Neuronal stem cell (in vitro differentiated cells): ENCODE results near the gene PRR3.
"Not testable (repeated sequence)": the region's sequence is repeated elsewhere in the genome, so short reads cannot be mapped to it uniquely, and the experiment has no call there.

Experiments used
- DNase-seq: peaks from one replicate; pipeline ENCODE4 v3.0.0-alpha.2; 2013; ENCODE audit warnings: low spot score
- H2AFZ ChIP-seq: one replicate; pipeline ENCODE4 v1.6.1; 2013; ENCODE audit warnings: mild to moderate bottlenecking, low read length, inconsistent platforms
- H2AK5ac ChIP-seq: 2 replicates; pipeline ENCODE4 v1.6.1; 2013; ENCODE audit warnings: low read depth, mild to moderate bottlenecking, inconsistent platforms, low read length, moderate library complexity, mixed read lengths
- H2BK120ac ChIP-seq: 2 replicates; pipeline ENCODE4 v1.6.1; 2013; ENCODE audit warnings: low read depth, mild to moderate bottlenecking, inconsistent platforms, low read length, moderate library complexity, mixed read lengths
- H2BK12ac ChIP-seq: one replicate; pipeline ENCODE4 v1.6.1; 2013; ENCODE audit warnings: low read length, inconsistent platforms
- H2BK15ac ChIP-seq: 2 replicates; pipeline ENCODE4 v1.6.1; 2013; ENCODE audit warnings: mild to moderate bottlenecking, low read length, inconsistent platforms, mixed read lengths
- H2BK5ac ChIP-seq: one replicate; pipeline ENCODE4 v1.6.1; 2013; ENCODE audit warnings: inconsistent platforms, mild to moderate bottlenecking, low read length, moderate library complexity
- H3K14ac ChIP-seq: one replicate; pipeline ENCODE4 v1.6.1; 2013; ENCODE audit warnings: low read length, inconsistent platforms
- H3K18ac ChIP-seq: 2 replicates; pipeline ENCODE4 v1.6.1; 2013; ENCODE audit warnings: low read length, inconsistent platforms
- H3K23ac ChIP-seq: 2 replicates; pipeline ENCODE4 v1.6.1; 2013; ENCODE audit warnings: low read depth, mild to moderate bottlenecking, mixed read lengths, low read length, inconsistent platforms; ENCODE audit not compliant: poor library complexity
- H3K27ac ChIP-seq: replicated peaks from 3 replicates; pipeline ENCODE4 v1.5.1; 2013; ENCODE audit warnings: low read length, inconsistent platforms
- H3K27me3 ChIP-seq, 3 experiments: 2 replicates each; pipeline ENCODE4 v1.6.1; 2013; ENCODE audit warnings: low read length in 3 of 3, mild to moderate bottlenecking in 2 of 3, inconsistent platforms in 1 of 3, low read depth in 1 of 3, mixed read lengths in 1 of 3, moderate library complexity in 1 of 3; ENCODE audit not compliant: control insufficient read depth in 3 of 3, insufficient read depth in 3 of 3
- H3K36me3 ChIP-seq, 2 donors: replicated peaks in 1 of 2; 2 replicates each; pipeline ENCODE4 v1.6.1; 2013; ENCODE audit warnings: low read length in 2 of 2; ENCODE audit not compliant: control insufficient read depth in 2 of 2, insufficient read depth in 2 of 2
- H3K4ac ChIP-seq: 2 replicates; pipeline ENCODE4 v1.6.1; 2013; ENCODE audit warnings: inconsistent platforms, mild to moderate bottlenecking, low read length, moderate library complexity
- H3K4me1 ChIP-seq, 2 donors: 1 replicate in 1 of 2; 2 replicates in 1 of 2; pipeline ENCODE4 v1.6.1; 2013; ENCODE audit warnings: low read length in 2 of 2, low read depth in 1 of 2; ENCODE audit not compliant: control insufficient read depth in 2 of 2, insufficient read depth in 1 of 2
- H3K4me2 ChIP-seq: one replicate; pipeline ENCODE4 v1.6.1; 2013; ENCODE audit warnings: mild to moderate bottlenecking, low read length, inconsistent platforms; ENCODE audit not compliant: insufficient read depth, poor library complexity, severe bottlenecking
- H3K4me3 ChIP-seq, 2 donors: 2 replicates each; pipeline ENCODE4 v1.5.1; 2013; ENCODE audit warnings: low read length in 2 of 2, mild to moderate bottlenecking in 2 of 2, inconsistent platforms in 1 of 2, moderate library complexity in 1 of 2
- H3K79me1 ChIP-seq: one replicate; pipeline ENCODE4 v1.6.1; 2013; ENCODE audit warnings: low read depth, mild to moderate bottlenecking, inconsistent platforms, low read length, moderate library complexity
- H3K9ac ChIP-seq: one replicate; pipeline ENCODE4 v1.6.1; 2013; ENCODE audit warnings: mild to moderate bottlenecking, low read depth, low read length, inconsistent platforms; ENCODE audit not compliant: poor library complexity
- H3K9me3 ChIP-seq, 2 donors: replicated peaks in 1 of 2; 2 replicates each; pipeline versions ENCODE3 to v1.6.1; 2013; ENCODE audit warnings: low read length in 2 of 2, mild to moderate bottlenecking in 2 of 2, inconsistent platforms in 1 of 2, low read depth in 1 of 2, mixed read lengths in 1 of 2, moderate library complexity in 1 of 2; ENCODE audit not compliant: control insufficient read depth in 2 of 2, insufficient read depth in 1 of 2
- H4K8ac ChIP-seq: one replicate; pipeline ENCODE4 v1.6.1; 2013; ENCODE audit warnings: low read depth, mild to moderate bottlenecking, inconsistent platforms, low read length, moderate library complexity
- H4K91ac ChIP-seq: one replicate; pipeline ENCODE4 v1.6.1; 2013; ENCODE audit warnings: low read length, low read depth, mild to moderate bottlenecking, inconsistent platforms; ENCODE audit not compliant: poor library complexity
- WGBS, 2 donors: extraction: QIAGEN DNeasy Blood & Tissue Kit; methylation state at CpG; one replicate each; pipeline ENCODE4 v1.1.7; 2013; ENCODE audit warnings: missing lambda C conversion rate in 2 of 2, mixed read lengths in 1 of 2; ENCODE audit not compliant: insufficient read length in 2 of 2, insufficient replicate concordance in 1 of 2; ENCODE audit errors: extremely low coverage in 2 of 2; 5-methylcytosine and 5-hydroxymethylcytosine counted together

Gene PRR3

GRCh38 chr6:30520522-30520921, 36.6 kb upstream of the PRR3 start:
- Histone ChIP-seq H3K9me3 (peaks cover 0 to 7% of the 10 kb centered on the region in 2 donors), H3K14ac (no peak overlapping the region), H3K27ac (no peak overlapping the region), H2BK5ac (no peak overlapping the region), H4K91ac (no peak overlapping the region), H2AK5ac (no peak overlapping the region), H3K4me3 (no peak overlapping the region), H2BK15ac (peak overlapping the region; percentile 67), H3K23ac (no peak overlapping the region), H3K4me2 (no peak overlapping the region), H2BK120ac (no peak overlapping the region), H2AFZ (peak overlapping the region; percentile 22), H2BK12ac (no peak overlapping the region), H3K4me1 (peaks cover 0 to 1% of the 10 kb centered on the region in 2 donors), H3K9ac (no peak overlapping the region), H4K8ac (no peak overlapping the region), H3K27me3 (no peaks in the 10 kb centered on the region), H3K36me3 (no peaks in the 10 kb centered on the region), H3K79me1 (no peaks in the 10 kb centered on the region), H3K4ac (no peak overlapping the region), H3K18ac (no peak overlapping the region)
- no CpG with 5 or more reads among the region's 6 CpGs for WGBS, 2 donors
- no peak for DNase-seq

- DNase-seq, H3K9ac ChIP-seq, H2BK5ac ChIP-seq, H3K36me3 ChIP-seq, H3K4me2 ChIP-seq, H3K9me3 ChIP-seq, H4K91ac ChIP-seq, H3K18ac ChIP-seq, H3K14ac ChIP-seq, H3K4me3 ChIP-seq, H3K79me1 ChIP-seq, H3K27ac ChIP-seq, H2AFZ ChIP-seq, H3K4ac ChIP-seq, H2BK15ac ChIP-seq, H3K4me1 ChIP-seq, H4K8ac ChIP-seq, H2BK12ac ChIP-seq, H3K27me3 ChIP-seq, H2AK5ac ChIP-seq, H3K23ac ChIP-seq, H2BK120ac ChIP-seq: not testable (repeated sequence)
- WGBS, 2 donors, result no CpG with 5 or more reads among the region's 7 CpGs
Observed at GRCh38 chr6:30521082-30521481, 36.0 kb upstream of the PRR3 start.

DNA sequence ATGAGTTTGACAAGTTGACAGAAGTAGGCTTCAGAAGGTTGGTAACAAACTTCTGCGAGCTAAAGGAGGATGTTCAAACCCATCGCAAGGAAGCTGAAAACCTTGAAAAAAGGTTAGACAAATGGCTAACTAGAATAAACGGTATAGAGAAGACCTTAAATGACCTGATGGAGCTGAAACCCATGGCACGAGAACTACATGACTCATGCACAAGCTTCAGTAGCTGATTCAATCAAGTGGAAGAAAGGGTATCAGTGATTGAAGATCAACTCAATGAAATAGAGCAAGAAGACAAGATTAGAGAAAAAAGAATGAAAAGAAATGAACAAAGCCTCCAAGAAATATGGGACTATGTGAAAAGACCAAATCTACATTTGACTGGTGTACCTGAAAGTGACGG, 35.1 kb upstream of the PRR3 start:
- H3K9ac ChIP-seq, H2BK15ac ChIP-seq, H3K4me1 ChIP-seq, H4K91ac ChIP-seq, H3K23ac ChIP-seq, H2BK12ac ChIP-seq, H2BK120ac ChIP-seq, H2BK5ac ChIP-seq, H3K27me3 ChIP-seq, H3K14ac ChIP-seq, H3K18ac ChIP-seq, H3K27ac ChIP-seq, H3K9me3 ChIP-seq, H4K8ac ChIP-seq, H3K4me2 ChIP-seq, H2AK5ac ChIP-seq, DNase-seq, H3K4ac ChIP-seq, H2AFZ ChIP-seq, H3K36me3 ChIP-seq, H3K4me3 ChIP-seq, H3K79me1 ChIP-seq: not testable (repeated sequence)
- no CpG with 5 or more reads among the region's 5 CpGs for WGBS, 2 donors

DNA sequence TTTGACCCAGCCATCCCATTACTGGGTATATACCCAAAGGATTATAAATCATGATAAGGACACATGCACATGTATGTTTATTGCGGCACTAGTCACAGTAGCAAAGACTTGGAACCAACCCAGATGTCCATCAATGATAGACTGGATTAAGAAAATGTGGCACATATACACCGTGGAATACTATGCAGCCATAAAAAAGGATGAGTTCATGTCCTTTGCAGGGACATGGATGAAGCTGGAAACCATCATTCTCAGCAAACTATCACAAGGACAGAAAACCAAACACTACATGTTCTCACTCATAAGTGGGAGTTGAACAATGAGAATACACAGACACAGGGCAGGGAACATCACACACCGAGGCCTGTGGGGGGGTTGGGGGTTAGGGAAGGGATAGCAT, 30.7 kb upstream of the PRR3 start:
- H2AFZ ChIP-seq, H3K79me1 ChIP-seq, H2BK5ac ChIP-seq, H3K4ac ChIP-seq, DNase-seq, H2BK12ac ChIP-seq, H3K4me1 ChIP-seq, H3K9me3 ChIP-seq, H4K8ac ChIP-seq, H3K4me2 ChIP-seq, H2BK15ac ChIP-seq, H2BK120ac ChIP-seq, H3K27ac ChIP-seq, H4K91ac ChIP-seq, H3K36me3 ChIP-seq, H3K14ac ChIP-seq, H3K27me3 ChIP-seq, H3K4me3 ChIP-seq, H3K9ac ChIP-seq, H3K23ac ChIP-seq, H3K18ac ChIP-seq, H2AK5ac ChIP-seq: not testable (repeated sequence)
- WGBS, 2 donors, result no CpG with 5 or more reads among the region's 3 CpGs
